Calu3 (cell line): ENCODE results near the gene SFSWAP. TPM values are rescaled to one million over a fixed set of nuclear protein-coding genes. Genes with fewer than 3 reads are reported as not detected.

ENCODE experiments used
- BruUV-seq: library from RNA; stranded (reverse); fragments of 400-500 nt; replicated peaks from 2 replicates; lab custom pipeline; 2021; lab: Mats Ljungman, UMichigan
- CTCF ChIA-PET: fragments of 300-600 bp; sonication (Branson Sonifier 250); formaldehyde crosslinking; loops from one replicate; lab custom pipeline; 2022; ENCODE audit warnings: antibody characterized with exemption; lab: Charles Lee
- DNase-seq: peaks from one replicate; pipeline ENCODE4 v3.0.0; 2022
- H3K27ac Mint-ChIP-seq: one replicate; pipeline ENCODE4 v1.8.0; 2022; ENCODE audit warnings: mixed read lengths; ENCODE audit not compliant: unreplicated experiment
- H3K27me3 Mint-ChIP-seq: one replicate; pipeline ENCODE4 v1.8.0; 2022; ENCODE audit warnings: mixed read lengths; ENCODE audit not compliant: unreplicated experiment
- H3K36me3 Mint-ChIP-seq: one replicate; pipeline ENCODE4 v1.8.0; 2022; ENCODE audit warnings: mild to moderate bottlenecking, moderate library complexity, mixed read lengths; ENCODE audit not compliant: insufficient read depth, unreplicated experiment
- H3K4me1 Mint-ChIP-seq: one replicate; pipeline ENCODE4 v1.8.0; 2022; ENCODE audit warnings: mild to moderate bottlenecking, low read depth, mixed read lengths; ENCODE audit not compliant: unreplicated experiment
- H3K4me3 Mint-ChIP-seq: one replicate; pipeline ENCODE4 v1.8.0; 2022; ENCODE audit warnings: mild to moderate bottlenecking, low read depth, moderate library complexity, mixed read lengths; ENCODE audit not compliant: unreplicated experiment
- H3K9me3 Mint-ChIP-seq: one replicate; pipeline ENCODE4 v1.8.0; 2022; ENCODE audit warnings: low read depth, mixed read lengths; ENCODE audit not compliant: unreplicated experiment
- CTCF ChIP-seq: fragments of 200-600 bp; IDR thresholded peaks from one replicate; pipeline ENCODE4 v1.8.0; 2022; ENCODE audit warnings: antibody characterized with exemption; ENCODE audit not compliant: unreplicated experiment
- intact Hi-C: fragments of 100-400 bp; cut with micrococcal nuclease; formaldehyde crosslinking; loops from one replicate; pipeline ENCODE4 v1.10.0; 2022; ENCODE audit not compliant: unreplicated experiment
- total RNA-seq: library from RNA; stranded (reverse); gene quantifications from 2 replicates; pipeline ENCODE4 v1.2.3, GENCODE V29; 2022

SFSWAP gene
- total RNA-seq, 1 experiment from 2014 or later, result 68.4 TPM

DNA sequence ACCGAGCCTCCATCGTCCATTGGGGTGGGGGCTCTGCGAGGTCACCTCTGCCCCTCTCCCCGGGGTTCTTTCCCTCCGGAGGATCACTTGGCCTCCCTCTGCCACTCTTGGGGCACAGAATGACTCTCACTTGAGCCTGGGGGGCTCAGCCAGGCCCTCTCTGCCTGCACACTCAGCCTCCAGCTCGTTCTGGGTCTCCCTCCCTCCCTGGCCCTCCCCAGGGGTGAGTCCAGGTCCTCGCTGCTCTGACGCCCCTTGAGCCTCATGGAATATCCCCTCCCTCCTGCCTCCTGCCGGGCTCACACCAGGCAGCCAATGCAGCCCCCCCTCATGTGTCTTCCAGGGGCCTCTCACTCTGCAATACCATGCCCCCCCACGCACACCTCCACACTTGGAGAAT is 17.7 kb upstream of the SFSWAP start:
- no peaks in the 10 kb centered on the region for H3K4me1 Mint-ChIP-seq
- BruUV-seq, result no TSS peak
- H3K27me3 Mint-ChIP-seq, result peaks cover 89% of the 10 kb centered on the region
- peaks cover 2% of the 10 kb centered on the region for H3K9me3 Mint-ChIP-seq
- no peak for DNase-seq
- no peak overlapping the region for H3K4me3 Mint-ChIP-seq
- intact Hi-C loops, result no loop called here
- CTCF ChIA-PET, result no interaction called here
- TF ChIP-seq CTCF, result no peak
- no peak overlapping the region for H3K27ac Mint-ChIP-seq
- peaks cover 5% of the 10 kb centered on the region for H3K36me3 Mint-ChIP-seq

GRCh38 chr12:131694116-131694838 is 16.6 kb upstream of the SFSWAP start:
- Mint-ChIP-seq H3K9me3 (no peaks in the 10 kb centered on the region), H3K4me3 (no peak overlapping the region), H3K4me1 (no peaks in the 10 kb centered on the region), H3K36me3 (peaks cover 5% of the 10 kb centered on the region), H3K27me3 (peaks cover 86% of the 10 kb centered on the region), H3K27ac (no peak overlapping the region)
- intact Hi-C loops, result no loop called here
- TF ChIP-seq CTCF, result no peak
- CTCF ChIA-PET, result no interaction called here
- no TSS peak for BruUV-seq
- DNase-seq, result no peak

DNA sequence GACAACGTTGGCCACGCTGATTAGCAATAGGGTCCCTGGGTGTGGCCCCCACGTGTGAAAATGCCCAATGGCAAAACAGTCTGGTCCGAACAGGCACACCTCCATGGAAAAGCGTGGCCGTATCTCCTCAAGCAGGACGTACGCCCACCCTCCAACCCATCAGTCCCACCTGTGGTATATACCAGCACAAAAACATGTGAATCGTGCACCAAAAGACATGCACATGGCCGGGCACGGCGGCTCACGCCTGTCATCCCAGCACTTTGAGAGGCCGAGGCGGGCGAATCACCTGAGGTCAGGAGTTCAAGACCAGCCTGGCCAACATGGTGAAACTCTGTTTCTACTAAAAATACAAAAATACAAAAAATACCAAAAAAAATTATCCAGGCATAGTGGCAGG is 14.9 kb upstream of the SFSWAP start:
- H3K27me3 Mint-ChIP-seq, result peaks cover 86% of the 10 kb centered on the region
- BruUV-seq, result no TSS peak
- no peak overlapping the region for H3K4me3 Mint-ChIP-seq
- CTCF ChIA-PET, result no interaction called here
- intact Hi-C loops, result no loop called here
- H3K27ac Mint-ChIP-seq, result no peak overlapping the region
- no peak for DNase-seq
- H3K9me3 Mint-ChIP-seq, result no peaks in the 10 kb centered on the region
- TF ChIP-seq CTCF, result no peak
- H3K4me1 Mint-ChIP-seq, result no peaks in the 10 kb centered on the region
- peaks cover 5% of the 10 kb centered on the region for H3K36me3 Mint-ChIP-seq

- Mint-ChIP-seq H3K4me1 (no peaks in the 10 kb centered on the region), H3K27ac (no peak overlapping the region), H3K27me3 (peaks cover 66% of the 10 kb centered on the region), H3K4me3 (no peak overlapping the region), H3K36me3 (peaks cover 3% of the 10 kb centered on the region), H3K9me3 (no peaks in the 10 kb centered on the region)
- no TSS peak for BruUV-seq
- intact Hi-C loops, result no loop called here
- DNase-seq, result no peak
- TF ChIP-seq CTCF, result no peak
- CTCF ChIA-PET, result no interaction called here
Measured at GRCh38 chr12:131698286-131698685, 12.6 kb upstream of the SFSWAP start.
